ENCODE measurements around the gene VAC14. TPM values are rescaled to one million over a fixed set of nuclear protein-coding genes. Genes with fewer than 3 reads are reported as not detected.

VAC14 gene
- total RNA-seq, 1 donor from 2014 or later = 38.4 TPM

- Mint-ChIP-seq H3K9me3 (ENCODE audit: low read depth) (no peaks in the 10 kb centered on the region), H3K4me1 (ENCODE audit: low read depth) (no peaks in the 10 kb centered on the region), H3K36me3 (ENCODE audit: insufficient read depth) (peaks cover 9% of the 10 kb centered on the region), H3K27ac (no peak overlapping the region), H3K4me3 (ENCODE audit: low read depth) (no peak overlapping the region), H3K27me3 (no peaks in the 10 kb centered on the region)
- DNase-seq (ENCODE audit: low spot score, unreplicated experiment) = no peak
- no peak for TF ChIP-seq CTCF (IDR thresholded peaks at IDR 0.05; ENCODE audit: unreplicated experiment)
Measured at GRCh38 chr16:70735141-70735979, 65.6 kb downstream of the VAC14 start.

- H3K4me3 Mint-ChIP-seq (ENCODE audit: low read depth) = no peak overlapping the region
- H3K4me1 Mint-ChIP-seq (ENCODE audit: low read depth) = no peaks in the 10 kb centered on the region
- peaks cover 9% of the 10 kb centered on the region for H3K36me3 Mint-ChIP-seq (ENCODE audit: insufficient read depth)
- no peak for TF ChIP-seq CTCF (IDR thresholded peaks at IDR 0.05; ENCODE audit: unreplicated experiment)
- H3K27me3 Mint-ChIP-seq = no peaks in the 10 kb centered on the region
- no peak for DNase-seq (ENCODE audit: low spot score, unreplicated experiment)
- no peaks in the 10 kb centered on the region for H3K9me3 Mint-ChIP-seq (ENCODE audit: low read depth)
- H3K27ac Mint-ChIP-seq = no peak overlapping the region
Measured at GRCh38 chr16:70734522-70735095, 66.3 kb downstream of the VAC14 start.

GRCh38 chr16:70730944-70731343 lies 70.0 kb downstream of the VAC14 start:
- no peak for DNase-seq (ENCODE audit: low spot score, unreplicated experiment)
- Mint-ChIP-seq H3K9me3 (ENCODE audit: low read depth) (no peaks in the 10 kb centered on the region), H3K4me3 (ENCODE audit: low read depth) (no peak overlapping the region), H3K36me3 (ENCODE audit: insufficient read depth) (peaks cover 7% of the 10 kb centered on the region), H3K4me1 (ENCODE audit: low read depth) (peaks cover under 1% of the 10 kb centered on the region), H3K27ac (peak overlapping the region; percentile 69), H3K27me3 (no peaks in the 10 kb centered on the region)
- TF ChIP-seq CTCF (IDR thresholded peaks at IDR 0.05; ENCODE audit: unreplicated experiment) = no peak

- no peaks in the 10 kb centered on the region for H3K9me3 Mint-ChIP-seq (ENCODE audit: low read depth)
- H3K36me3 Mint-ChIP-seq (ENCODE audit: insufficient read depth) = peaks cover 7% of the 10 kb centered on the region
- H3K4me1 Mint-ChIP-seq (ENCODE audit: low read depth) = peaks cover 5% of the 10 kb centered on the region
- H3K27me3 Mint-ChIP-seq = no peaks in the 10 kb centered on the region
- no peak overlapping the region for H3K27ac Mint-ChIP-seq
- no peak for TF ChIP-seq CTCF (IDR thresholded peaks at IDR 0.05; ENCODE audit: unreplicated experiment)
- H3K4me3 Mint-ChIP-seq (ENCODE audit: low read depth) = no peak overlapping the region
- no peak for DNase-seq (ENCODE audit: low spot score, unreplicated experiment)
Measured at GRCh38 chr16:70730031-70730430, 70.9 kb downstream of the VAC14 start.

- no peak for TF ChIP-seq CTCF (IDR thresholded peaks at IDR 0.05; ENCODE audit: unreplicated experiment)
- no peak for DNase-seq (ENCODE audit: low spot score, unreplicated experiment)
- Mint-ChIP-seq H3K27ac (peak overlapping the region; percentile 53), H3K36me3 (ENCODE audit: insufficient read depth) (peaks cover 3% of the 10 kb centered on the region), H3K9me3 (ENCODE audit: low read depth) (no peaks in the 10 kb centered on the region), H3K4me1 (ENCODE audit: low read depth) (peaks cover 10% of the 10 kb centered on the region), H3K27me3 (no peaks in the 10 kb centered on the region), H3K4me3 (ENCODE audit: low read depth) (no peak overlapping the region)
Measured at GRCh38 chr16:70729292-70729691, 71.7 kb downstream of the VAC14 start.
